K562 (cell line): Measurements from ENCODE around the gene EFHD2. TPM values are rescaled to one million over a fixed set of nuclear protein-coding genes. Genes with fewer than 3 reads are reported as not detected.

Experiments
- ATAC-seq: fragments of 200-7000 bp; cut with Tn5 transposase; 3 replicates; pipeline ENCODE4 v1.9.1; 2020; ENCODE audit warnings: moderate library complexity
- BruUV-seq: library from RNA; stranded (reverse); fragments of 400-500 nt; replicated peaks from 2 replicates; lab custom pipeline; 2021; lab: Mats Ljungman, UMichigan
- CTCF ChIA-PET: fragments of 300-600 bp; formaldehyde crosslinking; extraction: SDS; loops from one replicate; lab custom pipeline; 2021; ENCODE audit warnings: low intra/inter-chr PET ratio; lab: Yijun Ruan, JAX
- POLR2A ChIA-PET: fragments of 300-600, 350-650 bp; sonication (Branson Sonifier 250); formaldehyde crosslinking; extraction: SDS; loops from one replicate; lab custom pipeline; 2021; ENCODE audit warnings: antibody characterized with exemption, inconsistent platforms; lab: Yijun Ruan, JAX
- DNase-seq, 4 experiments: peaks; one replicate each; pipeline versions ENCODE4 v3.0.0 to v3.0.0-alpha.2; 2011 to 2018; ENCODE audit warnings: low spot score in 3 of 4, mixed read lengths in 3 of 4; ENCODE audit errors: extremely low read depth in 1 of 4
- FAIRE-seq: peaks from 2 replicates; lab custom pipeline; 2011; peaks lifted over from hg19 to GRCh38; lab: Jason Lieb, UNC
- H2AFZ ChIP-seq: 2 replicates; pipeline ENCODE4 v1.6.0; 2011; ENCODE audit warnings: low read depth, low read length, control low read depth, inconsistent platforms
- H3K27ac ChIP-seq: fragments of 200-600 bp; 3 replicates; pipeline ENCODE4 v1.8.0; 2011; ENCODE audit warnings: low read depth, mild to moderate bottlenecking, control low read depth, inconsistent platforms, low read length, moderate library complexity, mixed read lengths; ENCODE audit errors: extremely low read depth
- H3K27me3 ChIP-seq, 2 experiments: fragments of 300-600 bp in 1 of 2; 2 replicates in 1 of 2; 3 replicates in 1 of 2; pipeline versions ENCODE4 v1.6.0 to v1.8.0; 2011; ENCODE audit warnings: inconsistent platforms in 2 of 2, low read length in 2 of 2, mild to moderate bottlenecking in 1 of 2, mixed read lengths in 1 of 2, moderate library complexity in 1 of 2; ENCODE audit not compliant: control insufficient read depth in 2 of 2, insufficient read depth in 2 of 2
- H3K36me3 ChIP-seq: fragments of 300-600 bp; 3 replicates; pipeline ENCODE4 v1.8.0; 2011; ENCODE audit warnings: mild to moderate bottlenecking, low read length, inconsistent platforms; ENCODE audit not compliant: control insufficient read depth, insufficient read depth
- H3K4me1 ChIP-seq, 2 experiments: fragments of 200-600 bp in 1 of 2; replicated peaks in 1 of 2; 2 replicates in 1 of 2; 3 replicates in 1 of 2; pipeline versions ENCODE4 v1.5.1 to v1.8.0; 2011; ENCODE audit warnings: inconsistent platforms in 2 of 2, low read length in 2 of 2, mild to moderate bottlenecking in 1 of 2, mixed read lengths in 1 of 2, moderate library complexity in 1 of 2; ENCODE audit not compliant: control insufficient read depth in 2 of 2, insufficient read depth in 2 of 2
- H3K4me2 ChIP-seq: 2 replicates; pipeline ENCODE4 v1.6.1; 2011; ENCODE audit warnings: low read length, control low read depth, inconsistent platforms, mixed read lengths; ENCODE audit not compliant: insufficient read depth
- H3K4me3 ChIP-seq: fragments of 200-600 bp; sonication (generic), shearing (Covaris generic); 2 replicates; pipeline ENCODE4 v1.5.1; 2016; ENCODE audit warnings: control low read depth, inconsistent platforms
- H3K79me2 ChIP-seq: fragments of 200-600 bp; 3 replicates; pipeline ENCODE4 v1.8.0; 2011; ENCODE audit warnings: low read length, inconsistent platforms; ENCODE audit not compliant: control insufficient read depth, insufficient read depth
- H3K9ac ChIP-seq, 2 experiments: 2 replicates each; pipeline versions ENCODE4 v1.6.0 to v1.6.1; 2011; ENCODE audit warnings: low read depth in 2 of 2, low read length in 2 of 2, control low read depth in 1 of 2, inconsistent platforms in 1 of 2, mild to moderate bottlenecking in 1 of 2, mixed read lengths in 1 of 2; ENCODE audit not compliant: insufficient read depth in 1 of 2
- H3K9me1 ChIP-seq: one replicate; pipeline ENCODE4 v1.6.0; 2011; ENCODE audit warnings: inconsistent platforms, mild to moderate bottlenecking, low read length, moderate library complexity; ENCODE audit not compliant: control insufficient read depth, insufficient read depth
- H3K9me3 ChIP-seq: replicated peaks from 2 replicates; pipeline ENCODE4 v1.5.1; 2011; ENCODE audit warnings: low read depth, low read length, inconsistent platforms; ENCODE audit not compliant: control insufficient read depth, insufficient read depth
- H4K20me1 ChIP-seq: replicated peaks from 2 replicates; pipeline ENCODE4 v1.6.1; 2011; ENCODE audit warnings: low read length, inconsistent platforms, mixed read lengths; ENCODE audit not compliant: control insufficient read depth, insufficient read depth
- ARID3A ChIP-seq: IDR thresholded peaks from 2 replicates; pipeline ENCODE4 v1.6.1; 2012; ENCODE audit warnings: low read depth, low read length, improper control_type of control experiment, borderline replicate concordance
- HDGF ChIP-seq: fragments of 450-650 bp; IDR thresholded peaks from 2 replicates; pipeline ENCODE4 v1.6.1; 2016
- MBD1 ChIP-seq: fragments of 250-450 bp; sonication (Bioruptor Pico); IDR thresholded peaks from 2 replicates; pipeline ENCODE4 v1.8.0; 2022; ENCODE audit warnings: inconsistent platforms
- MCM7 ChIP-seq, 2 experiments: fragments of 450-650 bp; IDR thresholded peaks; 2 replicates each; pipeline ENCODE4 v1.6.1; 2016 to 2018
- ZEB2 ChIP-seq: fragments of 450-650 bp; IDR thresholded peaks from 2 replicates; pipeline ENCODE4 v1.6.1; 2016
- WGBS: fragments of 100-300 bp; shearing (Covaris generic); methylation state at CpG from one replicate; pipeline ENCODE4 v1.1.6; 2016; ENCODE audit warnings: low coverage, mixed read lengths; ENCODE audit not compliant: insufficient coverage; ENCODE audit errors: missing lambda C conversion rate; 5-methylcytosine and 5-hydroxymethylcytosine counted together
- in situ Hi-C: fragments of 300-500 bp; cut with MboI; formaldehyde crosslinking; loops from 4 replicates; pipeline ENCODE4 v1.15.0; 2018; ENCODE audit warnings: inconsistent platforms, mixed read lengths
- intact Hi-C: fragments of 100-400 bp; cut with micrococcal nuclease; formaldehyde crosslinking; loops from 2 replicates; pipeline ENCODE4 v1.14.2; 2022
- polyA plus RNA-seq, 8 experiments: library from polyadenylated mRNA; depleted of rRNA in 4 of 8; stranded (reverse) in 5 of 8; unstranded in 3 of 8; fragments of >200 nt; fragmentation: Nextera tagmentation in 2 of 8; fragmentation: Illumina TruSeq in 1 of 8; extraction: Ambion mirVana in 2 of 8; extraction: Trizol in 1 of 8; gene quantifications; 2 replicates each; pipeline versions ENCODE4 v1.2.1 to v1.2.3, GENCODE V29; 2011 to 2014; ENCODE audit warnings: inconsistent platforms in 1 of 8, missing spikeins in 1 of 8
- total RNA-seq, 7 experiments: library from RNA; depleted of rRNA in 6 of 7; stranded (reverse); fragments of >200 nt in 6 of 7; fragmentation: Illumina TruSeq in 2 of 7; extraction: Trizol in 2 of 7; gene quantifications; 2 replicates each; pipeline versions ENCODE4 v1.2.1 to v1.2.3, GENCODE V29; 2011 to 2021; ENCODE audit warnings: low replicate concordance in 1 of 7

The EFHD2 gene
- total and polyA plus RNA-seq, 9 of the 15 experiments (the other 6 are each of a cell fraction or from before 2014, with no cell fraction given): 1.7 to 73.5 (median 25.2) TPM

GRCh38 chr1:15427280-15427666 is 17.6 kb downstream of the EFHD2 start:
- WGBS: 82% methylated on average over 6 of the region's 6 CpGs
- intact Hi-C loops (no loop called here), in situ Hi-C loops (loop anchor here (5.0 to 10.0 kb wide), 2 partner anchors 100 to 302 kb away; no protein-coding TSS in a partner anchor)
- peaks cover 41% of the 10 kb centered on the region; the same call in 2 of the 3 replicates for H3K36me3 ChIP-seq
- no peak overlapping the region for H3K4me2 ChIP-seq
- H2AFZ ChIP-seq: no peak overlapping the region
- no peak for TF ChIP-seq HDGF
- peak; percentile 15; the same call in 1 of the 2 replicates for TF ChIP-seq MBD1
- TF ChIP-seq ARID3A: no peak
- TF ChIP-seq MCM7 (IDR thresholded peaks at IDR 0.05): no peak
- no peak for TF ChIP-seq ZEB2
- no peaks in the 10 kb centered on the region for H3K9me3 ChIP-seq
- no peak overlapping the region for H3K4me3 ChIP-seq
- peak overlapping the region in 1 of 2 experiments; percentile 77; a peak in 1 of 4 replicates for H3K9ac ChIP-seq
- H3K4me1 ChIP-seq: peaks cover 23 to 63% of the 10 kb centered on the region in 2 experiments; a peak in 4 of 5 replicates
- no TSS peak for BruUV-seq
- H3K79me2 ChIP-seq: peaks cover 10% of the 10 kb centered on the region; the same call in 1 of the 3 replicates
- ChIA-PET POLR2A (interaction anchor here (0.6 to 1.2 kb wide), 6 partner anchors 10 to 274 kb away, joined by 3 to 6 read pairs (median 3); partner anchors contain the start of gene TMEM51), CTCF (no interaction called here)
- H3K27me3 ChIP-seq: no peaks in the 10 kb centered on the region
- no peak overlapping the region for H3K27ac ChIP-seq
- FAIRE-seq (no peak), ATAC-seq (no peak), DNase-seq (no peak)
- peaks cover 10% of the 10 kb centered on the region; the same call in 1 of the 2 replicates for H4K20me1 ChIP-seq
- peaks cover 5% of the 10 kb centered on the region for H3K9me1 ChIP-seq
